Upper lobe of left lung (tissue), 4 donors: Measurements from ENCODE around the gene CEP128.

ENCODE experiments used
- CTCF ChIP-seq, 6 experiments: fragments of 450-650 bp in 4 of 6; fragments of 200-600 bp in 2 of 6; sonication (generic) in 2 of 6; IDR thresholded peaks; one replicate each; pipeline ENCODE4 v1.5.1; 2016 to 2019; ENCODE audit warnings: antibody characterized with exemption in 6 of 6
- POLR2A ChIP-seq, 4 donors: fragments of 450-650 bp; IDR thresholded peaks; one replicate each; pipeline ENCODE4 v1.5.1; 2016 to 2017; ENCODE audit warnings: antibody characterized with exemption in 4 of 4, mild to moderate bottlenecking in 2 of 4

DNA sequence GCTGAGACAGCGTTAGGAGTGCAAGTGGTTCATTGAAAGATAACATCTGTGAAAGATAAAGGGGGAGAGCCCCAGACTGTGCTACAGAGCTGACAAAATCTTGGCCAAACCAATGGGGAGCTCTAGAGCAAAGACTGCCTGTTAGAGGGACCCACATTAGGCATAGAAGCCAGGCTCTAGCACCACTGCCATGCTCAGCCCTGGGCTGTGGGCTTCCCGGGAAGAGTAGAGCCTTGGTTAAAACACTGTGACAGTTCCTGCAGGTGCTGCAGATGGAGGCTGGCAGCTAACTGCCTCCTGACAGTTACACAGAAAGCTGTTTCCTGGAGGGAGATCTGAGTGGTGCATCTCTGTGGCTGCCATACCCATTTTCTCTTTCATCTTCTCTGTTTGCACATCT is 36.9 kb upstream of the CEP128 start:
- TF ChIP-seq CTCF (IDR thresholded peaks at IDR 0.05) (no peak), POLR2A (IDR thresholded peaks at IDR 0.05) (no peak)
